ENCODE results near the gene KLHDC2.
A peak's percentile ranks its signal among the peaks of the same experiment; 100 is the strongest.
"Not testable (repeated sequence)": the region's sequence is repeated elsewhere in the genome, so short reads cannot be mapped to it uniquely, and the experiment has no call there.

Gene KLHDC2, protein sequence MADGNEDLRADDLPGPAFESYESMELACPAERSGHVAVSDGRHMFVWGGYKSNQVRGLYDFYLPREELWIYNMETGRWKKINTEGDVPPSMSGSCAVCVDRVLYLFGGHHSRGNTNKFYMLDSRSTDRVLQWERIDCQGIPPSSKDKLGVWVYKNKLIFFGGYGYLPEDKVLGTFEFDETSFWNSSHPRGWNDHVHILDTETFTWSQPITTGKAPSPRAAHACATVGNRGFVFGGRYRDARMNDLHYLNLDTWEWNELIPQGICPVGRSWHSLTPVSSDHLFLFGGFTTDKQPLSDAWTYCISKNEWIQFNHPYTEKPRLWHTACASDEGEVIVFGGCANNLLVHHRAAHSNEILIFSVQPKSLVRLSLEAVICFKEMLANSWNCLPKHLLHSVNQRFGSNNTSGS

GRCh38 chr14:49767571-49768300 is at the start of gene KLHDC2:
Gene KLHDC2 (plus strand): TSS chr14:49768153. CDS start chr14:49768469, 316 bp downstream.
- DNase-seq, result peak; percentile 85

DNA sequence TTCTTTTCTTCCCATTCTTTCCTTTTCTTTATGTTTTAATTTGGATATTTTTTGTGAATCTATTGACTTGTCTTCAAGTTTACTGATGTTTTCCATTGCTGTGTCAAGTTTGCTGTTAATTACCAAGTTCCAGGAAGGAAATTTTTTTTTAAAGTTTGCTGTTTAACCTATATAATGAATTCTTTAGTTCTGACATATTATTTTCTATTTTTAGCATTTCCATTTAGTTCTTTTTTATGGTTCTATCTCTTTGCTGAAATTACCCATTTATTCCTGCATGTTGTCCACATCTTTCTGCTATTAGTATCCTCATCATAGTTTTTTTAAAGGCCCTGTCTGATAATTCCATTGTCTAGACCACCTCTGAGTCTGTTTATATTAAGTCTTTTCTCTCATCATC is 47.2 kb upstream of the KLHDC2 start:
- DNase-seq, result no peak

- DNase-seq, result not testable (repeated sequence)
Measured at GRCh38 chr14:49721733-49722435, 46.1 kb upstream of the KLHDC2 start.

DNA sequence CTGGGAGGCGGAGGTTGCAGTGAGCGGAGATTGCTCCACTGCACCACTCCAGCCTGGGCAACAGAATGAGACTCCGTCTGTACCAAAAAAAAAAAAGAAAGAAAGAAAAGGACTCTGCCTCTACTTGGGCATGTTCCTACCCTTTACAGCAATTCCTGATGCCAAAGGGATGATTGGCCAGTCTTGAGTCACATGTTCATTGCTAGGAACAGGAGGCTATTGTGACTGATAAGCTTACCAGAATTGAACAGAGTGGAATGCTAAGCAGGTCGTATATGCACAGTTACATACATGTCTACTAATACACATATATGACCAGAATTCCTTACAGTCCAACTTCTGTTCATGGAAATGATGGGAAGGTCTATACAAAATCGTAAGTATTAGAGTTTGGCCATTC is 40.8 kb upstream of the KLHDC2 start:
- no peak for DNase-seq

DNA sequence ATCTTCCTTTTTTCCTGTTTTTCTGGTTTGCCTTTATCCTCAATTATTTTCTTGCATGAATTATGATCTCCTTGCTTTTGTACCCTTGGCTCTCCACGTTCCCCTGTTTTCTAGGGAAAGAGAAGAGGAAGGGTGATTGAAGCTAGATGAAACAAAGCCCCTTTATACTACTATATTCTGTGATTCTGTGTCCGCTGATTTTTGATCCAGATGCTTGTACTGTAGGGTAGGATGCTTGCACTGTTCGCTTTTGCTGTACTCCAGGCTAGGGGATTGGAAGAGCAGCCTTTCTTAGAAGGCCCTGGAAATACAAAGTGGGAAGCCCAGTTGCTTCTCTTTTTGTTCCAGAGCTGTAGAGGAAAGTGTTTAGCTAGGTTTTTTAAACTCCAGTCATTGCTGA is 35.1 kb upstream of the KLHDC2 start:
- DNase-seq, result no peak

DNA sequence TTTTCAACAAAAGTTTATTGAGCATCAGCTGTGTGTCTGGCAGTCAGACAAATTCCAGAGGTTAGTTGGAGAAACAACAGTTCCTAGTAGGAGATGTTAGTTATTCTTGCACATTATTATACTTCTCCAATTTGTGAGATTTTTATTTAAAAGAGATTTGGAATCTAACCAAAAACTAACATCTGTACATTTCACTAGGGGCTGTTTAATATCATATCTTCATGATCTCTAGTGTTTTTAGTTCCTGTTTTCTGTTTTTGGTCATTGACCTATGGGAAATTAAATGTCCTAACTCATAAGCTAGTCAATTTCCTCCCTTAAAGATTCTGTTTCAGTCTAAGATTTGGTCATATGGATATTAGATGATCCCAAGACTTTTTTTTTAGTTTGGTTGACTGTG is 34.1 kb upstream of the KLHDC2 start:
- no peak for DNase-seq

DNA sequence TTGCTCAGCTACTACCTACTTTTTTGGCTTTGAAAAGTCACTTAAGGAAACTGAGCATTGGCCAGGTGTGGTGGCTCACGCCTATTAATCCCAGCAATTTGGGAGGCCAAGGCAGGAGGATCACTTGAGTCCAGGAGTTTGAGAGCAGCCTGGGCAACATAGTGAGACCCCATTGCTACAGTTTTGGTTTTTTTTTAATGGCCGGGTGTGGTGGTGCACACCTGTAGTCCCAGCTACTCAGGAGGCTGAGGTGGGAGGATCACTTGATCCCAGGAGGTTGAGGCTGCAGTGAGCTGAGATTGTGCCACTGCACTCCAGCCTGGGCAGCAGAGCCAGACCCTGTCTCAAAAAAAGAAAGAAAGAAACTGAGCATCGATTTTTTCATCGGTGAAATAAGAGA is 32.3 kb upstream of the KLHDC2 start:
- not testable (repeated sequence) for DNase-seq

DNA sequence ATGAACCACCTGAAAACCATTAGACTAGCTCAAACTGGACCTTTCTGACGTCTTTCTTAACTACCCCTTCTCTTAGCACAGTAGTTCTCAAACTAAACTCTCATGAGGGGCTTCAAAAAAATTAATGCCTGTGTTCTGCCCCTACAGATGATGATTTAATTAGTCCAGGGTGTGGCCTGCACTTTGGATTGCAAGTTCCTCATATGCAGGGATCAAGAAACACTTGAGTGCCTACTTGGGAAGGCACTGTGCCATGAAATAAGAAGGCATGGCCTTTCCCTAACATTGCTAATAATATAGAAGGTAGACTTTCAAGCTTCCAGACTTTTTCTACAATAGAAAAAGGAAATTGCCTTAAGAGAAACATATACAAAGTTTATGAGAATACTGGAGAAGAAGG is 22.8 kb upstream of the KLHDC2 start:
- no peak for DNase-seq

- not testable (repeated sequence) for DNase-seq
Measured at GRCh38 chr14:49746476-49746875, 21.5 kb upstream of the KLHDC2 start.

GRCh38 chr14:49754570-49755097 is 13.3 kb upstream of the KLHDC2 start:
- DNase-seq, result no peak

GRCh38 chr14:49755378-49755777 is 12.6 kb upstream of the KLHDC2 start:
- no peak for DNase-seq

DNA sequence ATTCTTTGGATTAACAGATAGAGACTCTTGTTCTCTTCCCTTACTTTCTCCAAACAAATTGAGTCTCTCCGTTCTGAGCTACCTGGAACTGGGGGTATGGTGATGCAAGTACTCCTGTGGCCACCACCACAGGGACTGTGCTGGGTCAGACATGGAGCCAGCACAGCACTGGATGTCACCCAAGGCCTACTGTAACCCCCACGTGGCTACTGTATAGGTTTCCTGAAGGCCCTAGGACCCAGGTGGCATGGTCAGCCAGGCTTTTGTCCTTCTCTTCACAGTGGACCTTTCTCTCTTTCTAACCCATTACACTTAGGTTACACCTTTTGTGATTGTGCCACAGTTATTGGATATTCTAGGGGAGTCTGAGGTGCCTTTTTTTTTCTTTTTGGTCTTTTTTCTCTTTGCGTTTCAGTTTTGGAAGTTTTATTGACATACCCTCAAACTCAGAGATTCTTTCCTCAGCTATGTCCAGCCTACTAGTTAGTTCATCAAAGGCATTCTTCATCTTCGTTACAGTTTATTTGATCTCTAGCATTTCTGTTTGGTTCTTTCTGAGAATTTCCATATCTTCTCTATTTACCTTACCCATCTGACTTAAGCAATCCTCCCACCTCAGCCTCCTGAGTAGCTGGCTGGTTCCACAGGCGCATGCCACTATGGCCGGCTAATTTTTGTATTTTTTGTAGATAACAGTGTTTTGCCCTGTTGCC is 6.0 kb upstream of the KLHDC2 start:
- no peak for DNase-seq

DNA sequence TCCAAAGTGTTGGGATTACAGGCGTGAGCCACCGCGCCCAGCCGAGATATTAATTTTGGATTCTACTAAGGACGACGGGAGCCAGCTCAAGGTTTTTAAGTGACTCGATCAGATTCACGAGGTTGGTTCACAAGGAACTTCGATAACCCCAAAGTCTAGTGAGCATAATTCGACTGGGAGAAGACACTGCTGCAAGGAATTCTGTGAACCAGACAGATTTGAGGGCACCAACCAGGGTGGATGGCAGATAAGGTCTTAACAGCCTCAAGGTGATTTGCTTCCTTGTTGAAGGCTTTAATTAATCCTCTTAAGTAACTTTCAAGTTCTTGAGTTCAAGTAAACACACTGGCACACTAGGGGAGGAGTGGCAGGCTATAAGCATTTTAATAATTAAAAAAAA is 1.1 kb upstream of the KLHDC2 start:
- DNase-seq, result peak; percentile 90

GRCh38 chr14:49767270-49767570 is 733 bp upstream of the KLHDC2 start:
- DNase-seq, result no peak

- peak; percentile 55 for DNase-seq
Measured at GRCh38 chr14:49768301-49769121, 558 bp downstream of the KLHDC2 start.

- DNase-seq, result no peak
Measured at GRCh38 chr14:49769171-49769570, 1.2 kb downstream of the KLHDC2 start.

DNA sequence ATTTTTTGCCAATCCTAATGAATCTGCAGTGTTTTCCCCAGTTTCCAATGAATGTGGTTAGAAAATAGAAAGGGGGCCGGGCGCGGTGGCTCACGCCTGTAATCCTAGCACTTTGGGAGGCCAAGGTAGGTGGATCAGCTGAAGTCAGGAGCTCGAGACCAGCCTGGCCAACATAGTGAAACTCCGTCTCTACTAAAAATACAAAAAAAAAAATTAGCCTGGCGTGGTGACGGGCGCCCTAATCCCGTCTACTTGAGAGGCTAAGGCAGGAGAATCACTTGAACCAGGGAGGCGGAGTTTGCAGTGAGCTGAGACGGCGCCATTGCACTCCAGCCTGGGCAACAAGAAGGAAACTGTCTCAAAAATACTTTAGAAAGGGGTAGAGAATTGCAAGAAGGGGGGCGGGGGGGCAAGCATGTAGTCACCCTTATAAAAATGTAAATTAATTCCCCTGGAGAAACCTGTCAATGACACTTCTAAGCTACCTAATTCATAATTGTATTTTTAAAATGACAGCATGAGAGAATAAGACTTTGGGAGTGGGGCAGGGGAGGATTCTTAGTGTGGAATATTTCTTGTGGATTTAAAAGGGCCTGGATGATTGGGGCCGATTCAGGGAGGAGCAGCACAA is 1.7 kb downstream of the KLHDC2 start:
- peak; percentile 40 for DNase-seq

DNA sequence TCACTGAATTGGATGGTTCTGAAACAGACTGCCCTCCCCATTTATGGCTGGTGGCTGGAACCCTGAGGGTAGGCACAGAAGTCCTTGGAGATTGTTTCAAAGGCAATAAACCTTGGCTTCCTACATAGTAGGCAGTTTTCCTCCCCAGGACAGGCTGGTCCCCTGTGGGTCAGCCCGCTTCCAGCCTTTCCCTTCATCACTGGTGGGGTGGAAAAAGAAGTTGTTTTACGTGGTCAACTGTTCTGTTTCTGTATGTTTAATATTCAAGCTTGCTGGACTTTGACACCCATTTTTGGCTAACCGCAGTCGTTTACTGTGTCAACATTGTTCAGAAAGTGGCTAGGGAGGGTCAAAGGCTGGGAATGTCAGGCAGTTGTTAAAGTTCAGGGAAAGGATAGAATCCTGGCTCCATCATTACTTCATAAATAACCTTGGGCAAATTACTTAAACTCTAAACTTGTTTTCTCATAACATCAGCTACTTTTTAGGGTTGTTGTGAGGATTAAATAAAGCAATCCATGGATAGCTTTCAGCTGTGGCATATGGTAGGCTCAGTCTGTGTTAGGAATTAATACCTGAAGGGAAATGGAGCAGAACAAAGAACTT is 2.4 kb downstream of the KLHDC2 start:
- DNase-seq, result peak; percentile 53

DNA sequence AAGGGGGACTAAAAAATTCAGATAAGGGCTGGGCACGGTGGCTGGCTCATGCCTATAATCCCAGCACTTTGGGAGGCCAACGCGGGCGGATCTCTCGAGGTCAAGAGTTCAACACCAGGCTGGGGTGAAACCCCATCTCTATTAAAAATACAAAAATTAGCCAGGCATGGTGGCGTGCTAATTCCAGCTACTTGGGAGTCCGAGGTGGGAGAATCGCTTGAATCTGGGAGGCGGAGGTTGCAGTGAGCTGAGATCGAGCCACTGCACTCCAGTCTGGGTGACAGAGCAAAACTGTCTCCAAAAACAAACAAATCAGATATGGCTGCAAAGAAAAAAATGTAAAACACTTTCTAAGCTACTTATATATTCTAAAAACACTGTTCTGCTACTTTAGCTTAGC is 3.7 kb downstream of the KLHDC2 start:
- DNase-seq, result not testable (repeated sequence)

DNA sequence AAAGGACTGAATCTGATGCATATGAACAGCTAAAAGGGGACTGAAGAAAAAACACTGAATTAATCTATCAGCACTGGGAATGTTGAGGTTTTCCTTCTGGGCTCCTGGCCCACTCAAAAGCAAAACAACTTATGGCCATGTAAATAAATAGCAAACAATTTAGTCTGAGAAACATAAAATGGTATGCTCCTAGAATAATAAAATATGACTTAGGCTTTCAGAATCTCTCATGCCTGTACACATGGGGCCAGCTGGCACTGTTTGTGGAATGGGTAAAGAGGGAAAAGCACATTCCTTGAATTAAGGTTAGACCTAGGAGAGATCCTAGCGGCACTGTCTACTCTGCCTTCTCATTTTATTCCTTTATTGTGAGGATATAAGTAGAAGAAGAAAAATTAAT is 6.2 kb downstream of the KLHDC2 start:
- no peak for DNase-seq

DNA sequence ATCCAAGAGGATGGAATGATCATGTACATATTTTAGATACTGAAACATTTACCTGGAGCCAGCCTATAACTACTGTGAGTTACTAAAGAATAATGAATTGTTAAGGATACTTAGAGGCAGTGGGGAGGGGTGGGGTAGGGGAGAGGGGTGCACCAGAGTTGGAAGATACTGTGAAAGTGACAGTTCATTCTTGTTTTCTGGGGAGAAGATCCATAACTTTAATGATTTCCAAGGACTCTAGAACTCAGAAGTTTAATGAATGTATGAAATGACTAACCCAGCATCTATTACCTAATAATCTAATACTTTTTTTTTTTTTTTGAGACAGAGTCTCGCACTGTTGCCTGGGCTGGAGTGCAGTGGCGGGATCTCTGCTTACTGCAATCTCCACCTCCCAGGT is 10.5 kb downstream of the KLHDC2 start:
- DNase-seq, result no peak

Data from NCI-H82 (cell line).